Measurements from ENCODE around the gene ENOPH1.
"Not testable (repeated sequence)": the region's sequence is repeated elsewhere in the genome, so short reads cannot be mapped to it uniquely, and the experiment has no call there.

The ENOPH1 gene

DNA sequence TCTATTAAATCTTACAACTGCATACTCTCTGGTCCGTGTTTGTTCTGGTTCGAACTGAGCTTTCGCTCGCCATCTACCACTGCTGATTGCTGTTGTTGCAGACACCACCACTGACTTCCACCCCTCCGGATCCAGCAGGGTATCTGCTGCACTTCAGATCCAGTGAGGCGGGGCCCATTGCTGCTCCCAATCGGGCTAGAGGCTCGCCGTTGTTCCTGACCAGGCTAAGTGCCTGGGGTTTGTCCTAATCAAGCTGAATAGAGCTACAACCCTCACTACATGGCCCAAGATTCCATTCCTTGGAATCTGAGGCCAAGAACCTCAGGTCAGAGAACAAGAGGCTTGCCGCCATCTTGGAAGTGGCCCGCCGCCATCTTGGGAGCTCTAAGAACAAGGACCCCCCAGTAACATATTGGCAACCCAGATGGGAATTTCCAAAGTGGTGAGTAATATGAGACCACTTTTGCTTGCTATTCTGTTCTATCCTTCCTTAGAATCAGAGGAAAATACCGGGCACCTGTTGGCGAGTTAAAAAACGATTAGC lies 43.3 kb downstream of the ENOPH1 start:
- no peak for FAIRE-seq

DNA sequence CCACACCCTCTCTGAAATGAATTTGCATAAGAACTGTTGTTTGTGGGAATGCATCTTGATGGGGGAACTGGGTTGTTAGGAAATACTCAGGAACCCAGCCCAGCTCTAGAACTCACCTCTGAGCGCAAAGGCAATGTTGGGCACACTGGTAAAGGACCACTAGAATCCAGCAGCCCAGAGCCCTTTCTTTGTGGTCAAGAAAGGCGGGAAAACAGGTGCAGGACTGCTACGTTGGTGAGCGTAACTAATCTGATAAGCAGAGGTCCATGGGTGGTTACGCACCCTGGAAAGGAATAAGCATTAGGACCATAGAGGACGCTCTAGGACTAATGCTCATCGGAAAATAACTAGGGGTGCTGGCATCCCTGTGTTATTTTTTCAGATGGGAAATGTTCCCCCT lies 45.5 kb downstream of the ENOPH1 start:
- not testable (repeated sequence) for FAIRE-seq

DNA sequence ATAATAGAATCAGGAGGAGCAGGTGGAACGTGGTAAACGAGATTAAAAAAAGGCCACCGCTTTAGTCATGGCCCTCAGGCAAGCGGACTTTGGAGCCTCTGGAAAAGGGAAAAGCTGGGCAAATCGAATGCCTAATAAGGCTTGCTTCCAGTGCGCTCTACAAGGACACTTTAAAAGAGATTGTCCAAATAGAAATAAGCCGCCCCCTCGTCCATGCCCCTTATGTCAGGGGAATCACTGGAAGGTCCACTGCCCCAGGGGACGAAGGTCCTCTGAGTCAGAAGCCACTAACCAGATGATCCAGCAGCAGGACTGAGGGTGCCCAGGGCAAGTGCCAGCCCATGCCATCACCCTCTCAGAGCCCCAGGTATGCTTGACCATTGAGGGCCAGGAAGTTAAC lies 47.1 kb downstream of the ENOPH1 start:
- not testable (repeated sequence) for FAIRE-seq

DNA sequence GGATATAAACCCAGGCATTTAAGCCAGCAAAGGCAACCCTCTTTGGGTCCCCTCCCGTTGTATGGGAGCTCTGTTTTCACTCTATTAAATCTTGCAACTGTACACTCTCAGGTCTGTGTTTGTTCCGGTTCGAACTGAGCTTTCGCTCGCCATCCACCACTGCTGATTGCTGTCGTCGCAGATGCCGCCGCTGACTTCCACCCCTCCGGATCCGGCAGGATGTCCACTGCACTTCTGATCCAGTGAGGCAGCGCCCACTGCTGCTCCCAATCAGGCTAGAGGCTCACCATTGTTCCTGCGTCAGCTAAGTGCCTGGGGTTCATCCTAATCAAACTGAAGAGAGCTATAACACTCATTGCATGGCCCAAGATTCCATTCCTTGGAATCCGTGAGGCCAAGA lies 49.2 kb downstream of the ENOPH1 start:
- no peak for FAIRE-seq

DNA sequence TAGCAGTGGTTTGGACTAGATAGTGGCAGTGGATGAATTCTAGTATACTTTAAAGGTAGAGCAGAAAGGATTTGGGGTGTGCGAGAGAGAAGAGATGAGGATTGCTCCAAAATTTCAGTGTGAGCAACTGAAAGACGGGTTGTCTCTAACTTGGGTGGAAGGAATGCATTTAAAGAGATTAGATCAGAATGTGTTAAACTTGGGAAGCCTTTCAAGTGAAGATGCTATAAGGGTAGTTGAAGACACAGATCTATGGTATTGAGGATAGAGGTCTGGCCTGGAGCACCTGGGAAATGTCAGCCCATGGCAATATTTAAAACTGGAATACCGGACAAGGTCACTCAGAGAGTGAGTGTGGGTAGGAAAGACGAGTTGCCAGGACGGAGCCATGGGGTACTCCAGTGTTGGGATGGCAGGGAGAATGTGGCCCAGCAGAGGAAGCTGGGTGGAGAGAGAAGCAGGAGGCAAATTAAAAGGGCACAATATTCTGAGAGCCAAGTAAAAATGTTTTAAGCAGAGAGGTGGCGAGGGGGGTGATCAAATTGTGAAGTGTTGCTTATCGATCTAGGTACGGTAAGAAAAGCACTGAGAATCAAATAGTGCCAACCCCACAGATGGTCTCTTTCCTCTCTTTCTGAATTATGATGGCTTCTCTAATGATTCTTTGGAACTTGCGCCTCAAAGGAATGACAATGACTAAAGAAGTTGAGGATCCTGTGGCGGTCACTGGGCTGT lies 50.5 kb downstream of the ENOPH1 start:
- FAIRE-seq, result no peak

DNA sequence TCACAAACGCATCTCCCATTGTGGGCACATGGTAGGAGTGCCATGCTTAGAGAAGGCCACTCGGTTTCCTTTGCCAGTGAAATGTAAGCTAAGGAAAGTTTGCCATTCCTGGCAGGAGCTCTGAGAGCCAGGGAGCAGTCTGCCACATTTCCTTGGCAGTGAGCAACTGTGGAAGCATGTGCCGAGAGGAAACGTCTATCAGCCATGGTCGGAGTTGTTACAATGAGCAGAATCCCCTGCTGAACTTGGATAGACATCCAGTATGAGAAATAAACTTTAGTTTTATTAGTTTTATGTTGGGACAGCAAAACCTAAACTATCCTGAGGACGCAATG lies 51.1 kb downstream of the ENOPH1 start:
- no peak for FAIRE-seq

DNA sequence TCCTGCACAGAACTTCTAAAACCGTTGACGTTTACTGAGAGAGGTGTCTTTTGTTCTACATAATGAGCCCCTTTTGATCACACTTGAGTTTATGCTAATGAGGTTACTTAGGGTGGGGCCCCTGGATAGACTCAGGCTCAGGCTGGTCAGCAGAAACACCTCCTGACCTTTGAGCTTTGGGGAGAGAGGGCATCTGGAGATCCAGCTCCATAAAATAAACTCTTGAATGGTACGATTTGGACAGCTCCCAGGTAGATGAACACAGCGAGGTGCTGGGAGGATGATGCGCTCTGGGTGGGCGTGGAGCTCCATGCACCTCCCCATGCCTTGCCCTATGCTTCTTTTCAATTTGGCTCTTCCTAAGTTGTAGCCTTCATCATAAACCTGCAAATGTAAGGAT lies 52.0 kb downstream of the ENOPH1 start:
- FAIRE-seq, result no peak

DNA sequence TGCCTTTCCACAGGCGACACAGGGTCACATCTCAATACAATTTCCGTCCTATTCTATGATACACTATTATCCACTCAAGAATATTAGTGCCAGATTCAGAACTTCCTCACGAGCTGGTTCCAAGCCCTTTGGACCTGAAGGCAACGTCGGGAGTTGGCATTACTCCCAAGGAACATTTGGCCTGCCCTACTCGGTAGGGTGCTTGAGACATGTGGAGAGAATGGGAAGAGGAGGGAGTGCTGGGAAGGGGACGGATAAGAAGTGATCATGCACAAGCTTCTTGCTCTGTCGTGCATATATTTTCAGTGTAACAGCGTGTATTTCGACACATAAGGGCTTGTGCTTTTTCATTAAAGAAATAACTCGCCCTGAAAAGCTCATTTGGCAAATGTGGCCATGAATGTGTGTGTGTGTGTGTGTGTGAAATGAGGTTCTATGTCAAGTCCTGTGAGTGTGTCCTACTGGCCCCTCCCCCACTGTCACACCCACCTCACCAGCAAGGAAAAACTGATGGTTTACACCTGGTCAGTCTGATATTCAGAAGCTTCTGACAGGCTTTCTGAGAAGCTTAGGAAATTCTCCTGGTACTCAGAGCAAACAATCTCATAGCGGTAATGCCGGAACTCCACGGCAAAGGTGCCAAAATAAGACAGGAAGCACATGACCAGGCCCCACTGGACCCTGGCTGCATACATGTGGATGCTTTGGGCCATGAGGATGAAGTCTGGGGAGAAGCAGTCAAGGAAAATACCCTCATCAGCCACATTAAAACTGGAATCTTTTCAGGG lies 54.8 kb downstream of the ENOPH1 start:
- no peak for FAIRE-seq

DNA sequence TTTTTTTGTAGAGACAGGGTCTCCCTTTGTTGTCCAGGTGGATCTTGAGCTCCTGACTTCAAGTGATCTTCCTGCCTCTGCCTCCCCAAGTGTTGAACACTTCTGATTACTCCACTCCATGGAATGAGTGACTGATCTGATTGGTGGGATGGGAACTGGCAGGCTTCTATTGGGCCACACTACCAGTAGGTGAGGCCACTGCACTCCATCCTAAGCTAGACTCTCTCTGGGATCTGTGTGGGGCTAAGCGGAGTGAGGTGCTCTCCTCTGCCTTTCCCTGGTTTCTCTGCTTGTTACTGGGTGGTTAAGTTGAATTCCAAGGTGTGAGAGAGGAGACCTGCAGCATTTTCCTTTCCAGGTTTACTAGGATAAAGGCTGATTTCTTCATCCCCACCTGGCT lies 58.7 kb downstream of the ENOPH1 start:
- FAIRE-seq, result no peak

DNA sequence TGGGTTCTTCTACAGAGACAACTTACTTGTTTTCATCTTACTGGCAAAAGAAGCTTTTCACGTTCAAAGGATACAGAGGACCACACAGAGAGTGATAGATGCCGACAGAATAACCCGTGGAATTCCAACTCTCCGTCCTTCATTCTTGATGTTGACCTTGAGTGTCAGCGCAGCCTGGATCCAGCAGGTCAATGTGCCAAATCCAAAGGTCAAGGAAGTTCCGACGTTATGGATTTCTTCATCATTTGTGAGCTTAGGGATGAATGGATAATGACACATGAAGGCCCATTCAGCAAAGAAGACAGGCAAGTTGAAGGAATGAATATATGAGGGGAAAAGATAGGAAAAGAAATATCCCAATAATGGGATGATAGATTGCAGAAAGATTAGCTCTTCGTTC lies 59.6 kb downstream of the ENOPH1 start:
- no peak for FAIRE-seq

DNA sequence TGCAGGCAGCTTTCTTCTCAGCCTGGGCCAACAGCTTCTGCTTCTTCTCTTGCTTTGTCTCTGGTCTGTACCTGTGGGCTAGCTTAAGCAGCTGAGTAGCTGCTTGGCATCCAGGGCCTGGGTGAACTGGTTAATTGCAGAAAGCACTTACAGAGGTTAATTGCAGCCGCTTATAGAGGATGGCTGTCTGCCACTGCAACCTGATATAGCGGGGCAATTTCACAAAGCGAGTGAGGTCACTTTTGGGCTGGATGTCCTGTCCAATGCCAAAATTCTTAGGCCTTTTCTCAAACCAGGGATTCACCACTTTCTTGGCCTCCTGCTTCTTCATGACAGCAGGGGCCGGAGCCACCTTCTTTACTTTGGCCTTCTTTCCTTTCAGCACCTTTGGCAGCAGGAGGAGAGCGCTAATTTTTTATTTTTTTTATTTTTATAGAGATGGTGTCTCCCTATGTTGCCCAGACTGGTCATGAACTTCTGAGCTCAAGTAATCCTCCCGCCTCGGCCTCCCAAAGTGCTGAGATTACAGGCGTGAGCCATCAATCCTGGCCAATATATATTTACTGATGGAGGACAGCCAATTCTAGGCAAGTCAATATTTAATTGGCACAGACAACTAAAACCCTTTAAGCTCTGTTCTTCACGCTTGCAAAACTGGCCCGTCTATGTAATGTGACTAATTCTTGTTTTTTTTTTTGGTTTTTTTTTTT lies 61.0 kb downstream of the ENOPH1 start:
- no peak for FAIRE-seq

DNA sequence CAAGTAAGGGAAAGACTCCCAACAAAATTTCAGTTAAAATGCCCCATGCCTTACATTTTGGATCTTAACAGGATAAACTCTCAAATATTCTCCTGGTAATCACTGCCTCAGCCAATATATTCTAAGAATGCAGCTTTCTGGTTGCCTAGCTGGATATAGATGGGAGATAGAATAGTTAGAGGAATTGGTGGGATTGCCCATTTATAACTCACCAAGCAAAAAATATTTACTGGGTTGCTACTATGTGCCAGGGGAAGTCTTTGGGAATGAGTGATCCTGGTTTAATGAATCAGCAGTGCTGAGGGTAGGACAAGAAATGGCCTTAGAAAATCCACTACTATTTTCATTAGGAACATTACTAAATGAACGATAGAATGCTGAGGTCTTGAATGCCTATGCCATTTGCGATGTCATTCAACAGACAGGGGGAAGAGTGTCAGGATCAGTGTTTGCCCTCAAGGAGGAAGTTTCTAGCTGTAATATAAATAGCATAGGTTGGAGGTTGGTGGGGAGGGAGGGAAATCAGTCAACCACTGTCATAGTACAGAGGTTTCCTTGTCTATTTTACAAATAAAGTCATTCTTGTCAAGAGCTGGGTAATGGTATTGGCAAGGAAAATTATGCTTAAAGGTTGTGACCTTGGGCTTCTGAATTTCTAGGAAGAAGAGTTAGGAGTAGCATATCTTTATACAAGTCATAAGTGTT lies 63.5 kb downstream of the ENOPH1 start:
- no peak for FAIRE-seq

DNA sequence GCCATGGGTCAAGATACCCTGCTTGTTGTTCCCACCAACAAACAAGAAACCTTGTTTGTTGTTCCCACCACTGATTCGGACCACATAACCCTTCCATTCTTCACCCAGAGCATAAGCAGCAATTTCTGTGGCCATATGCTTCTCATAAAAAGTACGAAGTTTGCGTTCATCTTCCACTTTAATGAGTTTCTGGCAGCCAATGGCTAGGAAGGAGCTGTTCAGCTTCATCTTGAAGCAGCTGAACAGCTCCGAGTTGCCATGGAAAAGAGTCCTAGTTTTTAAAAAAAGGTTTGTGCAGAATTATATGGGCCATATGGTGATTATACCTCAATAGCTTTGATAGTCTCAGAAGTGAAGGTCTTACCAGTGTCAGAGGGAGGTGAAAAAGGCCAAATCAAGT lies 65.3 kb downstream of the ENOPH1 start:
- no peak for FAIRE-seq

DNA sequence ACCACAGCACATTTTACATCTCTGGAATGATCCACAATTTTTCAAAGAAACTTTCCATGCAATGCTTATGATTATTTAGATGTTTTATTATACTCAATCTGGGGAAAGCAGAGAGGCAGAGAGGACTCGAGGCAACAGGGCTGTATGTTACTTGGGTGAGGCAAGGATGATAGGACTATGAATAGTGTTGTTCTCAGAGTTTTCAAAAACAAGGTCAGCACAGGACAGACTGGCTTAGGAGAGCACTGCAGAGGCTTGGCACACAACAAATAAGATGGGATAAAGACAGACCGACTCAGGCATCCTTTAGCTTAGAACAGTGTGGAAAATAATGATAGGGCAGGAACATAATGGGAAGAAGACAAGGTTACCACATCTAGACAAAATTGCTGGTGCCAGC lies 66.0 kb downstream of the ENOPH1 start:
- no peak for FAIRE-seq

DNA sequence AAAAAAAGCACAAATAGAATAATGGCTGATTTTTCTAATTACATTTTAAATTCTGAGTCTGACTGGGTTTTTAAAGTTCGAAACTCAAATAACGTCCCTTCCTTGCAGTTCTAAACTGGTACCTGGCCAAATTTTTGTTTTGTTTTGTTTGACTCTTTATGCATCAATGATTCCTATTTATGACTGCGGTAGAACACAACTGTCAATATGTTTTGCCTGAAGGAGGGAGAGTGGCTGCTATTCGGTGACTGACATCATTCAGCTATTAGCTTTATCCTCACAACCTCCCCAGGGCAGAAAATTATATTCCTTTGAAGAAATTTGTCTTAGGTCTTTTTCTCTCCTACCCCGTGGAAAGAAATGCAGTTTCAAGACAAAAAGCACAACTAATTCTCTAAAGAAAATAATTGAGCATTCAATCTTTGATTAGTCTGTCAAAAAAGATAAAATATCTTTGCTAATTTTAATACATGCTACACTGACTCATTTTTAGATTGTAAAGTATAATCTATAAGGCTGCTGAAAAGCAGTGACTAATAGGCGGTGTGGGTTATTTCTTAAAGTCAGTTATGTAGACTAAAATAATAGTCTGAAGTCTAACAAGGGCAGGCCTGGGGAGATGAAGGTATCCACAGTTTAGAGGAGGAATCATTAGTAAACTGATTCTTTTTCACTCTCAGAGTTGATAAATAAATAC lies 69.5 kb downstream of the ENOPH1 start:
- FAIRE-seq, result no peak

DNA sequence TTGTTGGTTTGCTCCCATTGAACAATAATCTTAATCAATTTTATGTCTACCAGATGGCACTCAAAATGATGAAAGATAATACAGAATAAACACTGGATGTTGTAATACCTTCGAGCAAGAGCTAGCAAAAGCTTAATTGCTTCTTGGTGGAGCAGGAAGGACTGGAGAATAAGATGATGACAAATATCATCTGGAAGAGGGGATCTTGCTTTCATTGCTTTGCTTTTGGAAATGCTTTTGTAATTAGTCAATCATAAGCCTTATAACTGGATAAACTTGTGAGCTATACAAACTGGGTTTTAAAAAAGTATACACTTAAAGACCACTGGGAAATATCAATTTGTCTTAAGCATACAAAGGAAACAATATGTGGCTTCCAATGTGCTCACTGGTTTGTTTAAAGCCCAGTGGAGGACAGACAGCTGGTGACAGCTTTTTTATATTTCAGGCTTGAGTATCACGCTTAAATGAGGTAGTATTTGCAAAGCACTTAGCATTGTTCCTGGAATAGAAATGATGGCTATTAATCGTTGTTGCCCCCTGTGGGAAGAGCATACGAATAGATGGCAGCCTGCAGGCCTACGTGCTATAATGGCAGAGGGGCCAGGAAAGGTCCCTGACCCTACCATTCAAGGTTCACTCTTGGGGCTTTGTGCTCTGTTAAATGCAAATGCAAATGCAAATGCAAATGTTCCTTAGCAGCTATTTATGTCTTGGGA lies 70.2 kb downstream of the ENOPH1 start:
- no peak for FAIRE-seq

DNA sequence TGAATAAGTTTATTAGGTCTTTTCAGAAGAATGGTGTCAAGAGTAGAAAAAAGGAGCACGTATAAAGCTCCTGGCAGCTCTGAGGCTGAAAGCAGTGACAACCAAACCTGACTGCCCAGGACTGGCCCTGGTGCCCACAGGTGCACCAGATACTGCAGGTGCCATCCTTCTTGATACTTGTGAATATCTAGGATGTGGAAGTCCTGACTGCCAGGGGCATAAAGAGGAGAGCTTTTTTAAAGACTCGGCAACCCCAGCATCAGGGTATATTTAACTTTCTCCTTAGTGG lies 70.7 kb downstream of the ENOPH1 start:
- FAIRE-seq, result no peak

DNA sequence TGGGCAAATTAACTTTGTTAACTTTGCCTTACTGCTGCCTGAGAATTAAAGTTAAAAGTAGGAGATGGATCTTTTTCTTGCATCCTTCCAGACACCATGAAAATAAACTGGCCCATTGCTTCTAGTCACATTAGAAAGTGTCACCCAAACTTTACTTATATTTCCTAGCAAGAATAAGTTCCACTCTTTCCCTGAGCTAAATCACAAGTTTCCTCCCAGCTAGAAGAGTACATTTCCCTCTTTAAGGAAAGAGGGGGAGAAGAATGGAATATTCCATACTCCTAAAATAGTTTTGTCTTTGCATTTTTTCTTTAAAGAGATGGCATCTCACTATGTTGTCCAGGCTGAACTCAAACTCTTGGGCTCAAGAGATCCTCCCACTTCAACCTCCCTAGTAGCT lies 77.6 kb downstream of the ENOPH1 start:
- no peak for FAIRE-seq

DNA sequence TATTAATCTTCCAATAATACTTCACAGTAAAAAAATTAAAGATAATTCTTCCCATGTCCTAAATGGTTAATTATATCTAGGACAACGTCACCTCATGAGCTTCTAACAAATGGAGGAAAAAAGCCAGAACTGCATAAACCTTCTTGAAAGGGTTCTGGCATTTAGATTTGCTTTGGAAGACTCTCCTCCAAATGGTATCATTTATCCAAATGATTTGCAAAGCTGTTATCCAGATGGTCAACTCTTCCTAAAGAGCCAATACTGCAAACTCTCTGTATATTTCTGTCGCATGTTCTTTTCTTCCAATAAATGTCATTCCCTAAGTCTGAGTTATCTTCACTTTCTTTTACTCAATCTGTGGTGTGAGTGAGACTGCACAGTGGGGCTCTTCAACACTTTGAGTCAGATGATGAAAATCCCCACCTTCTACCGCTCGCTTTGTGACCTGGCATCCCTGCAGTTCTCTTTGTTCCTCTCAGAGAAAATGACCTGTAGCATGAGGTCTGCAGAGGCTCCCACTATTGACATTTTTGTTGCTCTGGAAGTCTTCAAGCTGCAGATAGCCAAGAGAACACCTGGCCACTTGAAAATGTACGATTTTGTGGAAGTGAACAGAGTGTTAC lies 78.5 kb downstream of the ENOPH1 start:
- no peak for FAIRE-seq

DNA sequence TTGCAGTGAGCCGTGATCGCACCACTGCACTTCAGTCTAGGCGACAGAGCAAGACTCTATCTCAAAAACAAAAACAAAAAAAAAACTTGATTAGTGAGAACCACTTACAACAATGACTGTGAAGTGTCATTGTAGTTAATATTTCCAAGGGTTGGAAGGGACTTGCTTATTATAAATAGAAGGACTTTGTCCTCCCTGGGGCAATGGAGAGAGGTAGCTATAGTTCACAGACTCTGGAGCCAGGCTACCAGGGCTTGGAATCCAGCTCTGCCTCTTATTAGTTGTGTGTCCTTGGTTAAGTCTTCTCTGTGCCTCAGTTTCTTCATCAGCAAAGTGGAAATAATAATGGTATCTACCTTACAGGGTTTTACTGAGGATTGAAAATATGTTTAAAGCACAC lies 79.8 kb downstream of the ENOPH1 start:
- FAIRE-seq, result no peak

Measured in A204.1 (cell line).